PC-3 (cell line): Measurements from ENCODE around the gene DLGAP4. TPM values are rescaled to one million over a fixed set of nuclear protein-coding genes. Genes with fewer than 3 reads are reported as not detected.
"Not testable (repeated sequence)": the region's sequence is repeated elsewhere in the genome, so short reads cannot be mapped to it uniquely, and the experiment has no call there.

ENCODE experiments used
- ATAC-seq: fragments of 200-7000 bp; cut with Tn5 transposase; 2 replicates; pipeline ENCODE4 v1.9.1; 2020; ENCODE audit warnings: mild to moderate bottlenecking, moderate library complexity
- BruUV-seq: library from RNA; stranded (reverse); fragments of 400-500 nt; replicated peaks from 2 replicates; lab custom pipeline; 2021; lab: Mats Ljungman, UMichigan
- CTCF ChIA-PET: fragments of 300-600 bp; sonication (Branson Sonifier 250); formaldehyde crosslinking; loops from one replicate; lab custom pipeline; 2022; ENCODE audit warnings: antibody characterized with exemption; lab: Charles Lee
- POLR2A ChIA-PET: fragments of 300-600 bp; sonication (Branson Sonifier 250); formaldehyde crosslinking; loops from one replicate; lab custom pipeline; 2022; ENCODE audit warnings: antibody characterized with exemption; ENCODE audit not compliant: unreplicated experiment; lab: Charles Lee
- DNase-seq: peaks from one replicate; pipeline ENCODE4 v3.0.0-alpha.2; 2015
- H2AFZ ChIP-seq: fragments of 300-600 bp; sonication (generic); 2 replicates; pipeline ENCODE4 v1.6.0; 2016; ENCODE audit warnings: antibody characterized with exemption, low read length
- H3F3A ChIP-seq: fragments of 300-600 bp; sonication (generic); one replicate; pipeline ENCODE4 v1.6.0; 2017; ENCODE audit warnings: antibody characterized with exemption, low read length, control low read depth, mild to moderate bottlenecking; ENCODE audit not compliant: unreplicated experiment
- H3K27ac ChIP-seq: fragments of 300-600 bp; sonication (generic); 2 replicates; pipeline ENCODE4 v1.5.1; 2016; ENCODE audit warnings: mild to moderate bottlenecking, low read length
- H3K27me3 ChIP-seq: fragments of 300-600 bp; sonication (generic); 2 replicates; pipeline ENCODE4 v1.6.1; 2016; ENCODE audit warnings: low read length, mixed read lengths
- H3K36me3 ChIP-seq: fragments of 300-600 bp; sonication (generic); 2 replicates; pipeline ENCODE4 v1.6.1; 2016; ENCODE audit warnings: low read depth, mixed run types, low read length, mixed read lengths
- H3K4me1 ChIP-seq: fragments of 300-600 bp; sonication (generic); 2 replicates; pipeline ENCODE4 v1.5.1; 2016; ENCODE audit warnings: low read length; ENCODE audit not compliant: insufficient read depth
- H3K4me2 ChIP-seq: fragments of 300-600 bp; sonication (generic); 2 replicates; pipeline ENCODE4 v1.6.0; 2016; ENCODE audit warnings: low read length
- H3K4me3 ChIP-seq: fragments of 300-600 bp; sonication (generic); 2 replicates; pipeline ENCODE4 v1.5.1; 2016; ENCODE audit warnings: mild to moderate bottlenecking, low read length, mixed read lengths
- H3K79me2 ChIP-seq: fragments of 300-600 bp; sonication (generic); 2 replicates; pipeline ENCODE4 v1.6.1; 2017; ENCODE audit warnings: low read length, mixed read lengths
- H3K9ac ChIP-seq: fragments of 300-600 bp; sonication (generic); 2 replicates; pipeline ENCODE4 v1.6.0; 2016; ENCODE audit warnings: mild to moderate bottlenecking, low read length
- H3K9me2 ChIP-seq: fragments of 300-600 bp; sonication (generic); replicated peaks from 2 replicates; pipeline ENCODE4 v1.6.1; 2016; ENCODE audit warnings: mixed run types, low read length, mixed read lengths
- H3K9me3 ChIP-seq: fragments of 300-600 bp; sonication (generic); 2 replicates; pipeline ENCODE4 v1.6.1; 2016; ENCODE audit warnings: low read length, mixed read lengths
- H4K20me1 ChIP-seq: fragments of 300-600 bp; sonication (generic); 2 replicates; pipeline ENCODE4 v1.6.1; 2016; ENCODE audit warnings: low read length, mixed read lengths
- EZH2 ChIP-seq: fragments of 300-600 bp; sonication (generic); IDR thresholded peaks from one replicate; pipeline ENCODE4 v1.6.1; 2017; ENCODE audit warnings: antibody characterized with exemption, mild to moderate bottlenecking, low read length; ENCODE audit not compliant: unreplicated experiment
- EZH2phosphoT487 ChIP-seq: fragments of 300-600 bp; sonication (generic); IDR thresholded peaks from 2 replicates; pipeline ENCODE4 v1.6.1; 2018; ENCODE audit warnings: mild to moderate bottlenecking, antibody characterized with exemption, low read length, borderline replicate concordance
- intact Hi-C: fragments of 100-400 bp; cut with micrococcal nuclease; formaldehyde crosslinking; loops from 2 replicates; pipeline ENCODE4 v1.9.0; 2023
- total RNA-seq: library from RNA; depleted of rRNA; stranded (reverse); fragments of >200 nt; gene quantifications from 2 replicates; pipeline ENCODE4 v1.2.3, GENCODE V29; 2014
- TF ChIP-seq, protein P1 (sequence below): fragments of 300-600 bp; sonication (generic); conservative IDR thresholded peaks from 2 replicates; pipeline ENCODE4 v1.5.1; 2017; ENCODE audit warnings: antibody characterized with exemption, low read depth, mild to moderate bottlenecking, low read length

The DLGAP4 gene
- total RNA-seq, 1 experiment from 2014 or later = 21.0 TPM

DNA sequence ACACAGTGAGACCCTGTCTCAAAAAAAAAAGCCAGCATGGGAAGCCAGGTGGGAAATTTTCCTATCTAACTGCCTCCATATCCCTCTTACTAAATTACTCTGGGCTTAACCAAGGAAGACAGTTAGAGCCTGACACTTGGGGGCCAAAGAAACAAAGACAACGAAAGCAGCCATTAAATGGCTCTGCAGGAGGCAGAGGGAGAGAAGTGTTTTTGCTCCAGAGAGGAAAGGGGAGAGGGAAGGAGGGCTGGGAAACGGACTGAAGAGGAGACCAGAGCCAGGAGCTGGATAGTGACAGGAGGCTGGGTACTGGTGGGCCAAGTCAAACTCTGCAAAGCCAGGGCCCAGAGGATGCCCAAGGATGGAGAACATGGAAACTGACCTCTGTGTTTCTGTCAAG, 256.6 kb downstream of the DLGAP4 start:
- no peaks in the 10 kb centered on the region for H3K4me1 ChIP-seq
- no peak for ATAC-seq
- ChIA-PET CTCF (no interaction called here), POLR2A (no interaction called here)
- no peak overlapping the region for H2AFZ ChIP-seq
- no peaks in the 10 kb centered on the region for H3F3A ChIP-seq
- no peaks in the 10 kb centered on the region for H3K9me2 ChIP-seq
- H3K4me3 ChIP-seq = no peak overlapping the region
- H3K9ac ChIP-seq = no peak overlapping the region
- BruUV-seq = no TSS peak
- no peaks in the 10 kb centered on the region for H4K20me1 ChIP-seq
- no peaks in the 10 kb centered on the region for H3K79me2 ChIP-seq
- no peak overlapping the region for H3K4me2 ChIP-seq
- H3K9me3 ChIP-seq = no peaks in the 10 kb centered on the region
- H3K36me3 ChIP-seq = no peaks in the 10 kb centered on the region
- no peak overlapping the region for H3K27ac ChIP-seq
- intact Hi-C loops = no loop called here
- no peak for TF ChIP-seq EZH2phosphoT487
- TF ChIP-seq EZH2 = no peak
- TF ChIP-seq, protein P1, sequence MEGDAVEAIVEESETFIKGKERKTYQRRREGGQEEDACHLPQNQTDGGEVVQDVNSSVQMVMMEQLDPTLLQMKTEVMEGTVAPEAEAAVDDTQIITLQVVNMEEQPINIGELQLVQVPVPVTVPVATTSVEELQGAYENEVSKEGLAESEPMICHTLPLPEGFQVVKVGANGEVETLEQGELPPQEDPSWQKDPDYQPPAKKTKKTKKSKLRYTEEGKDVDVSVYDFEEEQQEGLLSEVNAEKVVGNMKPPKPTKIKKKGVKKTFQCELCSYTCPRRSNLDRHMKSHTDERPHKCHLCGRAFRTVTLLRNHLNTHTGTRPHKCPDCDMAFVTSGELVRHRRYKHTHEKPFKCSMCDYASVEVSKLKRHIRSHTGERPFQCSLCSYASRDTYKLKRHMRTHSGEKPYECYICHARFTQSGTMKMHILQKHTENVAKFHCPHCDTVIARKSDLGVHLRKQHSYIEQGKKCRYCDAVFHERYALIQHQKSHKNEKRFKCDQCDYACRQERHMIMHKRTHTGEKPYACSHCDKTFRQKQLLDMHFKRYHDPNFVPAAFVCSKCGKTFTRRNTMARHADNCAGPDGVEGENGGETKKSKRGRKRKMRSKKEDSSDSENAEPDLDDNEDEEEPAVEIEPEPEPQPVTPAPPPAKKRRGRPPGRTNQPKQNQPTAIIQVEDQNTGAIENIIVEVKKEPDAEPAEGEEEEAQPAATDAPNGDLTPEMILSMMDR = no peak
- H3K27me3 ChIP-seq = no peaks in the 10 kb centered on the region
- DNase-seq = no peak

DNA sequence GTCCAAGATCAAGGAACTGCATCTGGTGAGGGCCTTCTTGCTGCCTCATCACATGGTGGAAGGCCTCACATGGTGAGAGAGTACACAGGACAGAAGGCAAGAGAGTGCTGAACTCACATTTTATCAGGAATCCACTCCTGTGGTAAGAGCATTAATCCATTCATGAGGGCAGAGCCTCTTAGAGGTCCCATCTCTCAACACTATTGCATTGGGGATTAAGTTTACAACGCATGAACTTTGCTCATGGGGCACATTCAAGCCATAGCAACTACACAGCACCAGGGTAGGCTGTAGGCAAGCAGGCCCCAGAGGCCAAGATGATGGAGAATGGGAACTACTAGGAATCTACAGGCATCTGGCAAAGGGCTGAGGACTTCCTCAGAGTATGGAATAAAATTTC, 257.2 kb downstream of the DLGAP4 start:
- intact Hi-C loops = no loop called here
- no peak for ATAC-seq
- POLR2A ChIA-PET = no interaction called here

DNA sequence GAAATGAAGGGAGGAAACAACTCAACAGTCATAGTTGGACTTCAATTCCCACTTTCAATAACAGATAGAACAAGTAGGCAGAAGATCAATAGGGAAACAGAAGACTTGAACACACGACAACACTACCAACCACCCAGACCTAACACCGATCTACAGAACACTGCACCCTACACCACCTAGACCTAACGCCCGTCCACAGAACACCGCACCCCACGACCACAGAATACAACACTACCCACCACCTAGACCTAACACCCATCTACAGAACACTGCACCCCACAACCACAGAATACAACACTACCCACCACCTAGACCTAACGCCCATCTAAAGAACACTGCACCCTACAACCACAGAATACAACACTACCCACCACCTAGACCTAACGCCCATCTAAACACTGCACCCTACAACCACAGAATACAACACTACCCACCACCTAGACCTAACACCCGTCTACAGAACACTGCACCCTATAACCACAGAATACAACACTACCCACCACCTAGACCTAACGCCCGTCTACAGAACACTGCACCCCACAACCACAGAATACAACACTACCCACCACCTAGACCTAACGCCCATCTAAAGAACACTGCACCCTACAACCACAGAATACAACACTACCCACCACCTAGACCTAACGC, 258.1 kb downstream of the DLGAP4 start:
- CTCF ChIA-PET, DNase-seq, H3K79me2 ChIP-seq, H3K27me3 ChIP-seq, POLR2A ChIA-PET, H4K20me1 ChIP-seq, BruUV-seq, H3K9me2 ChIP-seq, H3K9ac ChIP-seq, intact Hi-C loops, H3K36me3 ChIP-seq, H3K4me2 ChIP-seq, H3K27ac ChIP-seq, H2AFZ ChIP-seq, H3K4me3 ChIP-seq, H3K9me3 ChIP-seq, H3F3A ChIP-seq, ATAC-seq, H3K4me1 ChIP-seq: not testable (repeated sequence)

More for the DNA sequence above, 257.2 kb downstream of the DLGAP4 start:
- H3K4me3 ChIP-seq = no peak overlapping the region
- no peak overlapping the region for H2AFZ ChIP-seq
- H3K27me3 ChIP-seq = no peaks in the 10 kb centered on the region
- no peak overlapping the region for H3K4me2 ChIP-seq
- DNase-seq = no peak
- H3K79me2 ChIP-seq = no peaks in the 10 kb centered on the region
- H3F3A ChIP-seq = no peaks in the 10 kb centered on the region
- H3K9ac ChIP-seq = no peak overlapping the region
- TF ChIP-seq, protein P1 = no peak
- TF ChIP-seq EZH2phosphoT487 (no peak), EZH2 (no peak)
- no peaks in the 10 kb centered on the region for H3K9me2 ChIP-seq
- no peaks in the 10 kb centered on the region for H3K9me3 ChIP-seq
- H3K36me3 ChIP-seq = no peaks in the 10 kb centered on the region
- CTCF ChIA-PET = no interaction called here
- no peaks in the 10 kb centered on the region for H4K20me1 ChIP-seq
- H3K4me1 ChIP-seq = no peaks in the 10 kb centered on the region
- BruUV-seq = no TSS peak
- no peak overlapping the region for H3K27ac ChIP-seq

DNA sequence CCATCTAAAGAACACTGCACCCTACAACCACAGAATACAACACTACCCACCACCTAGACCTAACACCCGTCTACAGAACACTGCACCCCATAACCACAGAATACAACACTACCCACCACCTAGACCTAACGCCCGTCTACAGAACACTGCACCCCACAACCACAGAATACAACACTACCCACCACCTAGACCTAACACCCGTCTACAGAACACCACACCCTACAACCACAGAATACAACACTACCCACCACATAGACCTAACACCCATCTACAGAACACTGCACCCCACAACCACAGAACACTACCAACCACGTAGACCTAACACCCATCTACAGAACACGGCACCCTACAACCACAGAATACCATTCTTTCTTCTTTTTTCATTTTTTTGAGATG, 258.6 kb downstream of the DLGAP4 start:
- H3K79me2 ChIP-seq, H3K4me2 ChIP-seq, H3K9me2 ChIP-seq, H3F3A ChIP-seq, POLR2A ChIA-PET, H4K20me1 ChIP-seq, H3K4me3 ChIP-seq, H3K9me3 ChIP-seq, H3K36me3 ChIP-seq, H2AFZ ChIP-seq, ATAC-seq, H3K4me1 ChIP-seq, CTCF ChIA-PET, intact Hi-C loops, DNase-seq, BruUV-seq, H3K9ac ChIP-seq, H3K27ac ChIP-seq, H3K27me3 ChIP-seq: not testable (repeated sequence)
